SK-N-SH (cell line): ENCODE data around the gene LIPT1. TPM values are rescaled to one million over a fixed set of nuclear protein-coding genes. Genes with fewer than 3 reads are reported as not detected.

Source experiments
- CTCF ChIA-PET: fragments of 300-600, 350-600 bp; formaldehyde crosslinking; extraction: SDS; loops from one replicate; lab custom pipeline; 2021; lab: Yijun Ruan, JAX
- POLR2A ChIA-PET: fragments of 350-600 bp; sonication (Branson Sonifier 250); formaldehyde crosslinking; extraction: SDS; loops from one replicate; lab custom pipeline; 2020; ENCODE audit warnings: antibody characterized with exemption, inconsistent platforms; lab: Yijun Ruan, JAX
- DNase-seq: peaks from one replicate; pipeline ENCODE4 v3.0.0; 2012
- H2AFZ ChIP-seq: fragments of 200-600 bp; sonication (generic); 2 replicates; pipeline ENCODE4 v1.8.1; 2016; ENCODE audit warnings: antibody characterized with exemption, mild to moderate bottlenecking, low read depth
- H3F3A ChIP-seq: fragments of 200-600 bp; sonication (generic); replicated peaks from 2 replicates; pipeline ENCODE3; 2016; ENCODE audit warnings: antibody characterized with exemption, mild to moderate bottlenecking; ENCODE audit not compliant: insufficient read depth
- H3K27ac ChIP-seq, 2 experiments: fragments of 200-500 bp in 1 of 2; fragments of 200-600 bp in 1 of 2; sonication (Bioruptor generic) in 1 of 2; sonication (generic), shearing (Covaris generic) in 1 of 2; 2 replicates each; pipeline versions ENCODE4 v1.5.1 to v1.6.1; 2014 to 2016; ENCODE audit warnings: low read depth in 2 of 2, inconsistent platforms in 1 of 2, low read length in 1 of 2, mild to moderate bottlenecking in 1 of 2, mixed read lengths in 1 of 2
- H3K27me3 ChIP-seq: fragments of 200-600 bp; sonication (generic), shearing (Covaris generic); 2 replicates; pipeline ENCODE4 v1.6.1; 2016; ENCODE audit warnings: mixed run types; ENCODE audit not compliant: insufficient read depth
- H3K36me3 ChIP-seq, 2 experiments: fragments of 200-500 bp in 1 of 2; fragments of 200-600 bp in 1 of 2; sonication (Bioruptor generic) in 1 of 2; sonication (generic) in 1 of 2; replicated peaks in 1 of 2; 2 replicates each; pipeline versions ENCODE3 to v1.5.1; 2014 to 2016; ENCODE audit warnings: low read length in 1 of 2, mild to moderate bottlenecking in 1 of 2; ENCODE audit not compliant: insufficient read depth in 2 of 2, control insufficient read depth in 1 of 2
- H3K4me1 ChIP-seq, 2 experiments: fragments of 200-500 bp in 1 of 2; fragments of 200-600 bp in 1 of 2; sonication (Bioruptor generic) in 1 of 2; sonication (generic), shearing (Covaris generic) in 1 of 2; 2 replicates each; pipeline versions ENCODE4 v1.5.1 to v1.6.1; 2014 to 2016; ENCODE audit warnings: low read depth in 1 of 2, low read length in 1 of 2, mixed run types in 1 of 2; ENCODE audit not compliant: insufficient read depth in 2 of 2, control insufficient read depth in 1 of 2
- H3K4me2 ChIP-seq: fragments of 200-600 bp; sonication (generic), shearing (Covaris generic); 2 replicates; pipeline ENCODE4 v1.6.1; 2017; ENCODE audit warnings: mixed run types
- H3K4me3 ChIP-seq, 2 experiments: fragments of 200-500 bp in 1 of 2; fragments of 200-600 bp in 1 of 2; sonication (Bioruptor generic) in 1 of 2; sonication (generic), shearing (Covaris generic) in 1 of 2; 2 replicates each; pipeline versions ENCODE4 v1.5.1 to v1.8.1; 2014 to 2016; ENCODE audit warnings: low read depth in 2 of 2, inconsistent platforms in 1 of 2, low read length in 1 of 2, mild to moderate bottlenecking in 1 of 2, mixed read lengths in 1 of 2, moderate library complexity in 1 of 2
- H3K79me2 ChIP-seq: fragments of 200-600 bp; sonication (generic); 2 replicates; pipeline ENCODE4 v1.8.1; 2017; ENCODE audit warnings: mild to moderate bottlenecking; ENCODE audit not compliant: insufficient read depth
- H3K9ac ChIP-seq: fragments of 200-600 bp; sonication (generic); 2 replicates; pipeline ENCODE4 v1.6.1; 2017; ENCODE audit warnings: mixed run types
- H3K9me2 ChIP-seq: fragments of 200-600 bp; sonication (generic); 2 replicates; pipeline ENCODE4 v1.6.1; 2017; ENCODE audit warnings: mixed run types
- H3K9me3 ChIP-seq: fragments of 200-600 bp; sonication (generic); 2 replicates; pipeline ENCODE4 v1.6.1; 2017; ENCODE audit warnings: mixed run types, mild to moderate bottlenecking, moderate library complexity
- H4K20me1 ChIP-seq: fragments of 200-600 bp; sonication (generic); 2 replicates; pipeline ENCODE4 v1.6.1; 2017; ENCODE audit warnings: mild to moderate bottlenecking, mixed run types; ENCODE audit not compliant: insufficient read depth
- EP300 ChIP-seq, 2 experiments: IDR thresholded peaks; 2 replicates each; pipeline versions ENCODE4 v1.4.0 to v1.6.1; 2012; ENCODE audit warnings: borderline replicate concordance in 1 of 2, low read depth in 1 of 2, low read length in 1 of 2
- FOSL2 ChIP-seq: IDR thresholded peaks from 2 replicates; pipeline ENCODE4 v1.4.0; 2012; ENCODE audit warnings: low read depth, mild to moderate bottlenecking, moderate library complexity, borderline replicate concordance
- FOXM1 ChIP-seq: IDR thresholded peaks from 2 replicates; pipeline ENCODE4 v1.4.0; 2012; ENCODE audit warnings: low read depth, mild to moderate bottlenecking
- GABPA ChIP-seq: IDR thresholded peaks from 2 replicates; pipeline ENCODE4 v1.4.0; 2012; ENCODE audit warnings: low read depth, mild to moderate bottlenecking
- MEF2A ChIP-seq: IDR thresholded peaks from 2 replicates; pipeline ENCODE4 v1.4.0; 2012; ENCODE audit warnings: low read depth, borderline replicate concordance
- NFIC ChIP-seq: IDR thresholded peaks from 2 replicates; pipeline ENCODE4 v1.4.0; 2012; ENCODE audit warnings: borderline replicate concordance
- NRF1 ChIP-seq: IDR thresholded peaks from 2 replicates; pipeline ENCODE4 v1.6.1; 2012; ENCODE audit warnings: low read depth, mild to moderate bottlenecking, low read length
- POLR2AphosphoS5 ChIP-seq: IDR thresholded peaks from 2 replicates; pipeline ENCODE4 v1.6.1; 2012; ENCODE audit warnings: low read depth, low read length
- RAD21 ChIP-seq: IDR thresholded peaks from 2 replicates; pipeline ENCODE4 v1.6.1; 2012; ENCODE audit warnings: mild to moderate bottlenecking, low read length
- RFX5 ChIP-seq: IDR thresholded peaks from 2 replicates; pipeline ENCODE4 v1.6.1; 2012; ENCODE audit warnings: mild to moderate bottlenecking, improper control_type of control experiment, low read length
- RXRA ChIP-seq: IDR thresholded peaks from 2 replicates; pipeline ENCODE4 v1.4.0; 2012; ENCODE audit warnings: low read depth, mild to moderate bottlenecking, borderline replicate concordance
- TAF1 ChIP-seq: IDR thresholded peaks from 2 replicates; pipeline ENCODE4 v1.6.1; 2012; ENCODE audit warnings: low read depth, mild to moderate bottlenecking, low read length, moderate library complexity, borderline replicate concordance
- TCF12 ChIP-seq: IDR thresholded peaks from 2 replicates; pipeline ENCODE4 v1.4.0; 2012
- YY1 ChIP-seq: IDR thresholded peaks from 2 replicates; pipeline ENCODE4 v1.4.0; 2012; ENCODE audit warnings: low read depth, mild to moderate bottlenecking
- WGBS: methylation state at CpG from one replicate; pipeline ENCODE4 v1.1.6; 2017; ENCODE audit warnings: low lambda C conversion rate; 5-methylcytosine and 5-hydroxymethylcytosine counted together
- polyA plus RNA-seq, 3 experiments: library from polyadenylated mRNA; depleted of rRNA; stranded (reverse); fragments of >200 nt; gene quantifications; 2 replicates each; pipeline ENCODE4 v1.2.3, GENCODE V29; 2012
- TF ChIP-seq, protein P1 (sequence below): IDR thresholded peaks from 2 replicates; pipeline ENCODE4 v1.4.0; 2012; ENCODE audit warnings: low read depth, borderline replicate concordance
- TF ChIP-seq, protein P2 (sequence below): IDR thresholded peaks from 2 replicates; pipeline ENCODE4 v1.4.0; 2012; ENCODE audit warnings: low read depth
- TF ChIP-seq, protein P3 (sequence below): IDR thresholded peaks from 2 replicates; pipeline ENCODE4 v1.6.1; 2012; ENCODE audit warnings: mild to moderate bottlenecking, low read depth, low read length, moderate library complexity
- TF ChIP-seq, protein P4 (sequence below): fragments of 200-600 bp; sonication (generic); IDR thresholded peaks from 2 replicates; pipeline ENCODE4 v1.6.1; 2017; ENCODE audit warnings: antibody characterized with exemption, mild to moderate bottlenecking, moderate library complexity

LIPT1 gene
- polyA plus RNA-seq, 1 of the 3 experiments (the other 2 are of a cell fraction) = 5.4 TPM

DNA sequence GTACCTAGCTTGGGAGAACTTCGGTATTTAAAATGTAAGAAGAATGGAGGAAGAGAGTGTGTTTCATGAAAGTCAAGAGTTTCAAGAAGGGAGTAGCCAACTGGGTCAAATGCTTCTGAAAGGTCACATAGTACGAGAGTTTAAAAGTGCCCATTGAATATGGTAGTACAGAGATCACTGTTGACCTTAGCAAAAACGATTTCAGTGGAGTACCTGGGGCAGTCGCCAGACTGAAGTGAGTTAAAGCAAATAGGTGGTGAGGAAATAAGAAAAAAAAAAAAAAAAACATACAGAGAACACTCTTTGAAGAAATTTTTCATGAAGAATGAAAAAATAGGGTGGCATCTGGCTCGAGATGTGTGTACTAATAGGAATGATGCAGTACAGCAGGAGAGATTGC lies 11.5 kb downstream of the LIPT1 start:
- TF ChIP-seq YY1 (no peak), RFX5 (no peak), MEF2A (no peak), FOXM1 (no peak)
- TF ChIP-seq, protein P1, sequence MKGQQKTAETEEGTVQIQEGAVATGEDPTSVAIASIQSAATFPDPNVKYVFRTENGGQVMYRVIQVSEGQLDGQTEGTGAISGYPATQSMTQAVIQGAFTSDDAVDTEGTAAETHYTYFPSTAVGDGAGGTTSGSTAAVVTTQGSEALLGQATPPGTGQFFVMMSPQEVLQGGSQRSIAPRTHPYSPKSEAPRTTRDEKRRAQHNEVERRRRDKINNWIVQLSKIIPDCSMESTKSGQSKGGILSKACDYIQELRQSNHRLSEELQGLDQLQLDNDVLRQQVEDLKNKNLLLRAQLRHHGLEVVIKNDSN = no peak
- TF ChIP-seq, protein P2, sequence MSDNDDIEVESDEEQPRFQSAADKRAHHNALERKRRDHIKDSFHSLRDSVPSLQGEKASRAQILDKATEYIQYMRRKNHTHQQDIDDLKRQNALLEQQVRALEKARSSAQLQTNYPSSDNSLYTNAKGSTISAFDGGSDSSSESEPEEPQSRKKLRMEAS = no peak
- POLR2A ChIA-PET = interaction anchor here (0.7 kb wide), 1 partner anchor 12 kb away, joined by 3 read pairs; the partner anchor contains the start of genes LIPT1 and TSGA10
- DNase-seq = no peak
- H3K9ac ChIP-seq = no peak overlapping the region
- no peak overlapping the region for H3K27ac ChIP-seq
- no peaks in the 10 kb centered on the region for H3K4me1 ChIP-seq
- no peak overlapping the region for H3K4me2 ChIP-seq
- peaks cover 17% of the 10 kb centered on the region for H3F3A ChIP-seq
- 87% methylated on average over 5 of the region's 5 CpGs for WGBS
- no peak overlapping the region for H3K4me3 ChIP-seq
- no peaks in the 10 kb centered on the region for H3K79me2 ChIP-seq
- H2AFZ ChIP-seq = no peak overlapping the region
- CTCF ChIA-PET = interaction anchor here (0.9 to 3.4 kb wide), 3 partner anchors 11 to 1094 kb away, joined by 3 to 11 read pairs (median 4); partner anchors contain the start of genes MITD1 and MRPL30
- H3K36me3 ChIP-seq = peaks cover 38 to 65% of the 10 kb centered on the region in 2 experiments
- H4K20me1 ChIP-seq = no peaks in the 10 kb centered on the region
- H3K9me3 ChIP-seq = no peaks in the 10 kb centered on the region
- no peaks in the 10 kb centered on the region for H3K9me2 ChIP-seq
- H3K27me3 ChIP-seq = no peaks in the 10 kb centered on the region

DNA sequence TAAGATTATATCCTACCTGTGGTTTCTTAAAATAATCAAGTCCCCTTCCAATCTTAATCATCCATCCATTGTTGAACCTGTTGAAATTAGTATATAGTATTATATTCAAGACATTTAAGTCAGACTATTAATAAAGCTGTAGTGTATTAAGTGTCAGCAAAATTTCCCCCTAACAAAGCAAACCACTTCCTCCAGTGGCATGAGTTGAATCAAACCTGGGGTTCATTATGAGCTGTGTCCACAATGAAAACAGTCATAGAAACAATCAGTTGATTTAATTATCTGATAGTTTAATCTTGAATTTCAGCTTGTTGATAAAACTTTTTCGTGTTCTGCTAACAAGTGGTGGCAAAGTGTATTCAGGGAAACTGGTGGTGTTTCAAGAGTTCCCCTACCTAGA lies 14.8 kb downstream of the LIPT1 start:
- Histone ChIP-seq H3K27ac (no peak overlapping the region), H3K4me2 (no peak overlapping the region), H3K9me2 (no peaks in the 10 kb centered on the region), H3K9ac (no peak overlapping the region), H2AFZ (no peak overlapping the region), H3K27me3 (no peaks in the 10 kb centered on the region), H3K79me2 (peaks cover 4% of the 10 kb centered on the region; the same call in 1 of the 2 replicates), H3K4me3 (no peak overlapping the region), H3K36me3 (peaks cover 59 to 73% of the 10 kb centered on the region in 2 experiments), H3K9me3 (no peaks in the 10 kb centered on the region), H3F3A (peaks cover 10% of the 10 kb centered on the region), H4K20me1 (no peaks in the 10 kb centered on the region), H3K4me1 (no peaks in the 10 kb centered on the region)
- POLR2A ChIA-PET = interaction anchor here (1.0 kb wide), 1 partner anchor 15 kb away, joined by 3 read pairs; the partner anchor contains the start of genes LIPT1 and TSGA10
- WGBS = 47% methylated on average over 1 of the region's 1 CpG
- no peak for DNase-seq
- CTCF ChIA-PET = interaction anchor here (0.9 to 1.6 kb wide), 6 partner anchors 11 to 1050 kb away, joined by 3 to 4 read pairs (median 4); partner anchors contain the start of gene EIF5B
- TF ChIP-seq NRF1 = no peak
- no peak for TF ChIP-seq TAF1
- TF ChIP-seq, protein P1 = no peak
- TF ChIP-seq POLR2AphosphoS5 = no peak
- TF ChIP-seq FOSL2 = no peak
- no peak for TF ChIP-seq RAD21
- TF ChIP-seq, protein P3, sequence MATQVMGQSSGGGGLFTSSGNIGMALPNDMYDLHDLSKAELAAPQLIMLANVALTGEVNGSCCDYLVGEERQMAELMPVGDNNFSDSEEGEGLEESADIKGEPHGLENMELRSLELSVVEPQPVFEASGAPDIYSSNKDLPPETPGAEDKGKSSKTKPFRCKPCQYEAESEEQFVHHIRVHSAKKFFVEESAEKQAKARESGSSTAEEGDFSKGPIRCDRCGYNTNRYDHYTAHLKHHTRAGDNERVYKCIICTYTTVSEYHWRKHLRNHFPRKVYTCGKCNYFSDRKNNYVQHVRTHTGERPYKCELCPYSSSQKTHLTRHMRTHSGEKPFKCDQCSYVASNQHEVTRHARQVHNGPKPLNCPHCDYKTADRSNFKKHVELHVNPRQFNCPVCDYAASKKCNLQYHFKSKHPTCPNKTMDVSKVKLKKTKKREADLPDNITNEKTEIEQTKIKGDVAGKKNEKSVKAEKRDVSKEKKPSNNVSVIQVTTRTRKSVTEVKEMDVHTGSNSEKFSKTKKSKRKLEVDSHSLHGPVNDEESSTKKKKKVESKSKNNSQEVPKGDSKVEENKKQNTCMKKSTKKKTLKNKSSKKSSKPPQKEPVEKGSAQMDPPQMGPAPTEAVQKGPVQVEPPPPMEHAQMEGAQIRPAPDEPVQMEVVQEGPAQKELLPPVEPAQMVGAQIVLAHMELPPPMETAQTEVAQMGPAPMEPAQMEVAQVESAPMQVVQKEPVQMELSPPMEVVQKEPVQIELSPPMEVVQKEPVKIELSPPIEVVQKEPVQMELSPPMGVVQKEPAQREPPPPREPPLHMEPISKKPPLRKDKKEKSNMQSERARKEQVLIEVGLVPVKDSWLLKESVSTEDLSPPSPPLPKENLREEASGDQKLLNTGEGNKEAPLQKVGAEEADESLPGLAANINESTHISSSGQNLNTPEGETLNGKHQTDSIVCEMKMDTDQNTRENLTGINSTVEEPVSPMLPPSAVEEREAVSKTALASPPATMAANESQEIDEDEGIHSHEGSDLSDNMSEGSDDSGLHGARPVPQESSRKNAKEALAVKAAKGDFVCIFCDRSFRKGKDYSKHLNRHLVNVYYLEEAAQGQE = no peak
- TF ChIP-seq TCF12 = no peak
- TF ChIP-seq RFX5 = no peak
- TF ChIP-seq, protein P4, sequence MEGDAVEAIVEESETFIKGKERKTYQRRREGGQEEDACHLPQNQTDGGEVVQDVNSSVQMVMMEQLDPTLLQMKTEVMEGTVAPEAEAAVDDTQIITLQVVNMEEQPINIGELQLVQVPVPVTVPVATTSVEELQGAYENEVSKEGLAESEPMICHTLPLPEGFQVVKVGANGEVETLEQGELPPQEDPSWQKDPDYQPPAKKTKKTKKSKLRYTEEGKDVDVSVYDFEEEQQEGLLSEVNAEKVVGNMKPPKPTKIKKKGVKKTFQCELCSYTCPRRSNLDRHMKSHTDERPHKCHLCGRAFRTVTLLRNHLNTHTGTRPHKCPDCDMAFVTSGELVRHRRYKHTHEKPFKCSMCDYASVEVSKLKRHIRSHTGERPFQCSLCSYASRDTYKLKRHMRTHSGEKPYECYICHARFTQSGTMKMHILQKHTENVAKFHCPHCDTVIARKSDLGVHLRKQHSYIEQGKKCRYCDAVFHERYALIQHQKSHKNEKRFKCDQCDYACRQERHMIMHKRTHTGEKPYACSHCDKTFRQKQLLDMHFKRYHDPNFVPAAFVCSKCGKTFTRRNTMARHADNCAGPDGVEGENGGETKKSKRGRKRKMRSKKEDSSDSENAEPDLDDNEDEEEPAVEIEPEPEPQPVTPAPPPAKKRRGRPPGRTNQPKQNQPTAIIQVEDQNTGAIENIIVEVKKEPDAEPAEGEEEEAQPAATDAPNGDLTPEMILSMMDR = no peak
- no peak for TF ChIP-seq NFIC
- no peak for TF ChIP-seq YY1
- TF ChIP-seq GABPA = no peak
- no peak for TF ChIP-seq RXRA
- TF ChIP-seq EP300 (IDR thresholded peaks at IDR 0.05; ENCODE audit: borderline replicate concordance in 1 of 2, low read depth in 1 of 2, low read length in 1 of 2) = no peak
